Measurements from ENCODE around the gene NKX1-1.

DNA sequence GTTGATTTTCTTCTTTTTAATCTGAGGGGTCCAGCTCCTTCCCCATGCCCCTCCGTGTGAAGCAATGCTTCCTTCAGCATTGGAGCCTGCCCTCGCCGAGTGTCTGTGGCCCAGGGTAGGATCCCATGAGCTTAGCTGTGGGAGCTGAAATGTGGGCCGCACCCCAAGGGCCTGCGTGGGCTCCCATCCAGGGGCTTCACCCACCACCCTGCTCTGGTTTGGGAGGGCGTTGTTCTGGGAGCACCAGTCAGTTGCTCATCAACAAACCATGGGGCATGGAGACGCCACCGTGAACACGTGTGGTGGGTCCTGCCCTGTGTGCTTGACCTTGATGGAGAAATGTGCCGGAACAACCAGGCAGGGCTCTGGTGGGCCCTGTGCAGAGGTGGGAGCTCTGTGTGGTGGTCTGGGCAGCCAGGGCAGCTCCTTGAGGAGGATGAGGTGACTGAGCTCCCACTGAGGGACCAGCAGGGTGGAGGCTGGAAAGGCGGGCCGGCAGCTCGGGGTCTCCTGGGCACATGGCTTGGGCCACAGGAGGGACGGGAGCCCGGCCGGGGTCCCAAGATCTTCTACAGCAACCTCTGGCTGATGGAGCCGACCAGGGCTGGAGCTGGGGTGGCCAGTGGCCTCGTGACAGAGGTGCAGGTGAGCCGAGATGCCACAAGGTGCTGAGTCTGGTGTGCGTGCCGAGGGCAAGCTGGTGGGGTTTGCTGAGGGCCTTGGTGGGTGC lies 39.6 kb upstream of the NKX1-1 start:
- TF ChIP-seq, protein P1, sequence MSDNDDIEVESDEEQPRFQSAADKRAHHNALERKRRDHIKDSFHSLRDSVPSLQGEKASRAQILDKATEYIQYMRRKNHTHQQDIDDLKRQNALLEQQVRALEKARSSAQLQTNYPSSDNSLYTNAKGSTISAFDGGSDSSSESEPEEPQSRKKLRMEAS (CRISPR knock-in tag; IDR thresholded peaks at IDR 0.05), result no peak
- TF ChIP-seq, protein P2, sequence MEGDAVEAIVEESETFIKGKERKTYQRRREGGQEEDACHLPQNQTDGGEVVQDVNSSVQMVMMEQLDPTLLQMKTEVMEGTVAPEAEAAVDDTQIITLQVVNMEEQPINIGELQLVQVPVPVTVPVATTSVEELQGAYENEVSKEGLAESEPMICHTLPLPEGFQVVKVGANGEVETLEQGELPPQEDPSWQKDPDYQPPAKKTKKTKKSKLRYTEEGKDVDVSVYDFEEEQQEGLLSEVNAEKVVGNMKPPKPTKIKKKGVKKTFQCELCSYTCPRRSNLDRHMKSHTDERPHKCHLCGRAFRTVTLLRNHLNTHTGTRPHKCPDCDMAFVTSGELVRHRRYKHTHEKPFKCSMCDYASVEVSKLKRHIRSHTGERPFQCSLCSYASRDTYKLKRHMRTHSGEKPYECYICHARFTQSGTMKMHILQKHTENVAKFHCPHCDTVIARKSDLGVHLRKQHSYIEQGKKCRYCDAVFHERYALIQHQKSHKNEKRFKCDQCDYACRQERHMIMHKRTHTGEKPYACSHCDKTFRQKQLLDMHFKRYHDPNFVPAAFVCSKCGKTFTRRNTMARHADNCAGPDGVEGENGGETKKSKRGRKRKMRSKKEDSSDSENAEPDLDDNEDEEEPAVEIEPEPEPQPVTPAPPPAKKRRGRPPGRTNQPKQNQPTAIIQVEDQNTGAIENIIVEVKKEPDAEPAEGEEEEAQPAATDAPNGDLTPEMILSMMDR (IDR thresholded peaks at IDR 0.05), result no peak
- TF ChIP-seq ETV6 (CRISPR knock-in tag; IDR thresholded peaks at IDR 0.05) (no peak), EMX1 (CRISPR knock-in tag; IDR thresholded peaks at IDR 0.05) (no peak), CREM (CRISPR knock-in tag; IDR thresholded peaks at IDR 0.05) (no peak), NR2C2 (CRISPR knock-in tag; IDR thresholded peaks at IDR 0.05) (no peak), JUN (CRISPR knock-in tag; IDR thresholded peaks at IDR 0.05) (no peak)
- TF ChIP-seq, protein P3, sequence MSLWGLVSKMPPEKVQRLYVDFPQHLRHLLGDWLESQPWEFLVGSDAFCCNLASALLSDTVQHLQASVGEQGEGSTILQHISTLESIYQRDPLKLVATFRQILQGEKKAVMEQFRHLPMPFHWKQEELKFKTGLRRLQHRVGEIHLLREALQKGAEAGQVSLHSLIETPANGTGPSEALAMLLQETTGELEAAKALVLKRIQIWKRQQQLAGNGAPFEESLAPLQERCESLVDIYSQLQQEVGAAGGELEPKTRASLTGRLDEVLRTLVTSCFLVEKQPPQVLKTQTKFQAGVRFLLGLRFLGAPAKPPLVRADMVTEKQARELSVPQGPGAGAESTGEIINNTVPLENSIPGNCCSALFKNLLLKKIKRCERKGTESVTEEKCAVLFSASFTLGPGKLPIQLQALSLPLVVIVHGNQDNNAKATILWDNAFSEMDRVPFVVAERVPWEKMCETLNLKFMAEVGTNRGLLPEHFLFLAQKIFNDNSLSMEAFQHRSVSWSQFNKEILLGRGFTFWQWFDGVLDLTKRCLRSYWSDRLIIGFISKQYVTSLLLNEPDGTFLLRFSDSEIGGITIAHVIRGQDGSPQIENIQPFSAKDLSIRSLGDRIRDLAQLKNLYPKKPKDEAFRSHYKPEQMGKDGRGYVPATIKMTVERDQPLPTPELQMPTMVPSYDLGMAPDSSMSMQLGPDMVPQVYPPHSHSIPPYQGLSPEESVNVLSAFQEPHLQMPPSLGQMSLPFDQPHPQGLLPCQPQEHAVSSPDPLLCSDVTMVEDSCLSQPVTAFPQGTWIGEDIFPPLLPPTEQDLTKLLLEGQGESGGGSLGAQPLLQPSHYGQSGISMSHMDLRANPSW (CRISPR knock-in tag; conservative IDR thresholded peaks at IDR 0.05; ENCODE audit: low read depth), result no peak
- TF ChIP-seq, protein P4, sequence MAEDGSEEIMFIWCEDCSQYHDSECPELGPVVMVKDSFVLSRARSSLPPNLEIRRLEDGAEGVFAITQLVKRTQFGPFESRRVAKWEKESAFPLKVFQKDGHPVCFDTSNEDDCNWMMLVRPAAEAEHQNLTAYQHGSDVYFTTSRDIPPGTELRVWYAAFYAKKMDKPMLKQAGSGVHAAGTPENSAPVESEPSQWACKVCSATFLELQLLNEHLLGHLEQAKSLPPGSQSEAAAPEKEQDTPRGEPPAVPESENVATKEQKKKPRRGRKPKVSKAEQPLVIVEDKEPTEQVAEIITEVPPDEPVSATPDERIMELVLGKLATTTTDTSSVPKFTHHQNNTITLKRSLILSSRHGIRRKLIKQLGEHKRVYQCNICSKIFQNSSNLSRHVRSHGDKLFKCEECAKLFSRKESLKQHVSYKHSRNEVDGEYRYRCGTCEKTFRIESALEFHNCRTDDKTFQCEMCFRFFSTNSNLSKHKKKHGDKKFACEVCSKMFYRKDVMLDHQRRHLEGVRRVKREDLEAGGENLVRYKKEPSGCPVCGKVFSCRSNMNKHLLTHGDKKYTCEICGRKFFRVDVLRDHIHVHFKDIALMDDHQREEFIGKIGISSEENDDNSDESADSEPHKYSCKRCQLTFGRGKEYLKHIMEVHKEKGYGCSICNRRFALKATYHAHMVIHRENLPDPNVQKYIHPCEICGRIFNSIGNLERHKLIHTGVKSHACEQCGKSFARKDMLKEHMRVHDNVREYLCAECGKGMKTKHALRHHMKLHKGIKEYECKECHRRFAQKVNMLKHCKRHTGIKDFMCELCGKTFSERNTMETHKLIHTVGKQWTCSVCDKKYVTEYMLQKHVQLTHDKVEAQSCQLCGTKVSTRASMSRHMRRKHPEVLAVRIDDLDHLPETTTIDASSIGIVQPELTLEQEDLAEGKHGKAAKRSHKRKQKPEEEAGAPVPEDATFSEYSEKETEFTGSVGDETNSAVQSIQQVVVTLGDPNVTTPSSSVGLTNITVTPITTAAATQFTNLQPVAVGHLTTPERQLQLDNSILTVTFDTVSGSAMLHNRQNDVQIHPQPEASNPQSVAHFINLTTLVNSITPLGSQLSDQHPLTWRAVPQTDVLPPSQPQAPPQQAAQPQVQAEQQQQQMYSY (CRISPR knock-in tag; IDR thresholded peaks at IDR 0.05), result no peak
- TF ChIP-seq, protein P5, sequence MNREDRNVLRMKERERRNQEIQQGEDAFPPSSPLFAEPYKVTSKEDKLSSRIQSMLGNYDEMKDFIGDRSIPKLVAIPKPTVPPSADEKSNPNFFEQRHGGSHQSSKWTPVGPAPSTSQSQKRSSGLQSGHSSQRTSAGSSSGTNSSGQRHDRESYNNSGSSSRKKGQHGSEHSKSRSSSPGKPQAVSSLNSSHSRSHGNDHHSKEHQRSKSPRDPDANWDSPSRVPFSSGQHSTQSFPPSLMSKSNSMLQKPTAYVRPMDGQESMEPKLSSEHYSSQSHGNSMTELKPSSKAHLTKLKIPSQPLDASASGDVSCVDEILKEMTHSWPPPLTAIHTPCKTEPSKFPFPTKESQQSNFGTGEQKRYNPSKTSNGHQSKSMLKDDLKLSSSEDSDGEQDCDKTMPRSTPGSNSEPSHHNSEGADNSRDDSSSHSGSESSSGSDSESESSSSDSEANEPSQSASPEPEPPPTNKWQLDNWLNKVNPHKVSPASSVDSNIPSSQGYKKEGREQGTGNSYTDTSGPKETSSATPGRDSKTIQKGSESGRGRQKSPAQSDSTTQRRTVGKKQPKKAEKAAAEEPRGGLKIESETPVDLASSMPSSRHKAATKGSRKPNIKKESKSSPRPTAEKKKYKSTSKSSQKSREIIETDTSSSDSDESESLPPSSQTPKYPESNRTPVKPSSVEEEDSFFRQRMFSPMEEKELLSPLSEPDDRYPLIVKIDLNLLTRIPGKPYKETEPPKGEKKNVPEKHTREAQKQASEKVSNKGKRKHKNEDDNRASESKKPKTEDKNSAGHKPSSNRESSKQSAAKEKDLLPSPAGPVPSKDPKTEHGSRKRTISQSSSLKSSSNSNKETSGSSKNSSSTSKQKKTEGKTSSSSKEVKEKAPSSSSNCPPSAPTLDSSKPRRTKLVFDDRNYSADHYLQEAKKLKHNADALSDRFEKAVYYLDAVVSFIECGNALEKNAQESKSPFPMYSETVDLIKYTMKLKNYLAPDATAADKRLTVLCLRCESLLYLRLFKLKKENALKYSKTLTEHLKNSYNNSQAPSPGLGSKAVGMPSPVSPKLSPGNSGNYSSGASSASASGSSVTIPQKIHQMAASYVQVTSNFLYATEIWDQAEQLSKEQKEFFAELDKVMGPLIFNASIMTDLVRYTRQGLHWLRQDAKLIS (CRISPR knock-in tag; IDR thresholded peaks at IDR 0.05; ENCODE audit: borderline replicate concordance), result no peak
- TF ChIP-seq, protein P6, sequence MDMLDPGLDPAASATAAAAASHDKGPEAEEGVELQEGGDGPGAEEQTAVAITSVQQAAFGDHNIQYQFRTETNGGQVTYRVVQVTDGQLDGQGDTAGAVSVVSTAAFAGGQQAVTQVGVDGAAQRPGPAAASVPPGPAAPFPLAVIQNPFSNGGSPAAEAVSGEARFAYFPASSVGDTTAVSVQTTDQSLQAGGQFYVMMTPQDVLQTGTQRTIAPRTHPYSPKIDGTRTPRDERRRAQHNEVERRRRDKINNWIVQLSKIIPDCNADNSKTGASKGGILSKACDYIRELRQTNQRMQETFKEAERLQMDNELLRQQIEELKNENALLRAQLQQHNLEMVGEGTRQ (CRISPR knock-in tag; IDR thresholded peaks at IDR 0.05), result no peak
- TF ChIP-seq, protein P7, sequence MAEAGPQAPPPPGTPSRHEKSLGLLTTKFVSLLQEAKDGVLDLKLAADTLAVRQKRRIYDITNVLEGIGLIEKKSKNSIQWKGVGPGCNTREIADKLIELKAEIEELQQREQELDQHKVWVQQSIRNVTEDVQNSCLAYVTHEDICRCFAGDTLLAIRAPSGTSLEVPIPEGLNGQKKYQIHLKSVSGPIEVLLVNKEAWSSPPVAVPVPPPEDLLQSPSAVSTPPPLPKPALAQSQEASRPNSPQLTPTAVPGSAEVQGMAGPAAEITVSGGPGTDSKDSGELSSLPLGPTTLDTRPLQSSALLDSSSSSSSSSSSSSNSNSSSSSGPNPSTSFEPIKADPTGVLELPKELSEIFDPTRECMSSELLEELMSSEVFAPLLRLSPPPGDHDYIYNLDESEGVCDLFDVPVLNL (CRISPR knock-in tag; IDR thresholded peaks at IDR 0.05; ENCODE audit: borderline replicate concordance, low read depth), result no peak
